H9 (cell line): ENCODE data around the gene MKX. TPM values are rescaled to one million over a fixed set of nuclear protein-coding genes. Genes with fewer than 3 reads are reported as not detected.

Experiments
- DNase-seq: peaks from one replicate; pipeline ENCODE4 v3.0.0-alpha.2; 2017
- H2AFZ ChIP-seq: one replicate; pipeline ENCODE4 v1.6.1; 2013; ENCODE audit warnings: mild to moderate bottlenecking, low read length, control low read depth, moderate library complexity
- H2AK5ac ChIP-seq: 2 replicates; pipeline ENCODE4 v1.6.1; 2013; ENCODE audit warnings: low read length, control low read depth, mixed read lengths; ENCODE audit not compliant: insufficient read length
- H2BK120ac ChIP-seq: one replicate; pipeline ENCODE4 v1.6.1; 2013; ENCODE audit warnings: low read depth, mild to moderate bottlenecking, low read length, control low read depth, inconsistent platforms; ENCODE audit not compliant: poor library complexity, severe bottlenecking
- H2BK12ac ChIP-seq: 2 replicates; pipeline ENCODE4 v1.6.1; 2013; ENCODE audit warnings: low read length, control low read depth, mixed read lengths, low read depth; ENCODE audit not compliant: insufficient read length
- H2BK15ac ChIP-seq: 2 replicates; pipeline ENCODE4 v1.6.1; 2013; ENCODE audit warnings: low read depth, low read length, control low read depth
- H2BK20ac ChIP-seq: one replicate; pipeline ENCODE4 v1.6.1; 2013; ENCODE audit warnings: low read depth, mild to moderate bottlenecking, low read length, control low read depth, inconsistent platforms; ENCODE audit not compliant: poor library complexity, severe bottlenecking
- H2BK5ac ChIP-seq: 2 replicates; pipeline ENCODE4 v1.6.1; 2013; ENCODE audit warnings: low read length, control low read depth, mixed read lengths; ENCODE audit not compliant: insufficient read length
- H3K14ac ChIP-seq: 2 replicates; pipeline ENCODE4 v1.6.1; 2013; ENCODE audit warnings: low read length, control low read depth; ENCODE audit not compliant: insufficient read depth
- H3K18ac ChIP-seq: 2 replicates; pipeline ENCODE4 v1.6.1; 2013; ENCODE audit warnings: low read depth, mild to moderate bottlenecking, mixed read lengths, low read length, control low read depth; ENCODE audit not compliant: insufficient read length
- H3K23ac ChIP-seq: 2 replicates; pipeline ENCODE4 v1.6.1; 2013; ENCODE audit warnings: low read length, control low read depth, mixed read lengths, low read depth; ENCODE audit not compliant: insufficient read length
- H3K23me2 ChIP-seq: 2 replicates; pipeline ENCODE4 v1.6.1; 2013; ENCODE audit warnings: low read depth, mild to moderate bottlenecking, mixed read lengths, low read length, control low read depth; ENCODE audit not compliant: insufficient read length, poor library complexity, severe bottlenecking
- H3K27ac ChIP-seq: 2 replicates; pipeline ENCODE4 v1.5.1; 2013; ENCODE audit warnings: low read length, control low read depth, mixed read lengths, low read depth; ENCODE audit not compliant: insufficient read length
- H3K27me3 ChIP-seq: 2 replicates; pipeline ENCODE4 v1.6.1; 2013; ENCODE audit warnings: low read length, control low read depth, inconsistent platforms; ENCODE audit not compliant: insufficient read depth
- H3K4ac ChIP-seq: 2 replicates; pipeline ENCODE4 v1.6.1; 2013; ENCODE audit warnings: low read depth, mild to moderate bottlenecking, control low read depth, inconsistent platforms, low read length, moderate library complexity
- H3K4me1 ChIP-seq: 2 replicates; pipeline ENCODE4 v1.6.1; 2013; ENCODE audit warnings: low read length, control low read depth, inconsistent platforms; ENCODE audit not compliant: insufficient read depth
- H3K4me2 ChIP-seq: 2 replicates; pipeline ENCODE4 v1.6.1; 2013; ENCODE audit warnings: low read length, control low read depth, mixed read lengths; ENCODE audit not compliant: insufficient read length, insufficient read depth
- H3K56ac ChIP-seq: 2 replicates; pipeline ENCODE4 v1.6.1; 2013; ENCODE audit warnings: low read depth, mild to moderate bottlenecking, mixed read lengths, low read length, control low read depth; ENCODE audit not compliant: insufficient read length
- H3K79me1 ChIP-seq: 2 replicates; pipeline ENCODE4 v1.6.1; 2013; ENCODE audit warnings: low read depth, mild to moderate bottlenecking, moderate library complexity, low read length, control low read depth, inconsistent platforms; ENCODE audit not compliant: insufficient read depth, poor library complexity, severe bottlenecking
- H3K79me2 ChIP-seq: 2 replicates; pipeline ENCODE4 v1.6.1; 2013; ENCODE audit warnings: low read length, control low read depth, inconsistent platforms; ENCODE audit not compliant: insufficient read depth
- H3K9ac ChIP-seq: 2 replicates; pipeline ENCODE4 v1.6.1; 2013; ENCODE audit warnings: low read length, control low read depth, mixed read lengths; ENCODE audit not compliant: insufficient read length; ENCODE audit errors: extremely low read depth
- H3K9me3 ChIP-seq: one replicate; pipeline ENCODE4 v1.6.1; 2013; ENCODE audit warnings: low read depth, low read length, inconsistent platforms; ENCODE audit not compliant: control insufficient read depth
- H3T11ph ChIP-seq: one replicate; pipeline ENCODE4 v1.6.1; 2013; ENCODE audit warnings: mild to moderate bottlenecking, low read length, control low read depth, inconsistent platforms
- H4K20me1 ChIP-seq: one replicate; pipeline ENCODE4 v1.6.1; 2013; ENCODE audit not compliant: control insufficient read depth, insufficient read length, insufficient read depth
- H4K5ac ChIP-seq: 2 replicates; pipeline ENCODE4 v1.6.1; 2013; ENCODE audit warnings: low read depth, mild to moderate bottlenecking, mixed read lengths, low read length, control low read depth; ENCODE audit not compliant: insufficient read length
- H4K8ac ChIP-seq: replicated peaks from 2 replicates; pipeline ENCODE4 v1.6.1; 2013; ENCODE audit warnings: low read length, control low read depth, mixed read lengths, low read depth; ENCODE audit not compliant: insufficient read length
- H4K91ac ChIP-seq: 2 replicates; pipeline ENCODE4 v1.6.1; 2013; ENCODE audit warnings: low read depth, mild to moderate bottlenecking, moderate library complexity, mixed read lengths, low read length, control low read depth; ENCODE audit not compliant: insufficient read length
- H3K27ac Mint-ChIP-seq, 3 experiments: 2 replicates in 2 of 3; 3 replicates in 1 of 3; pipeline ENCODE4 v1.8.0; 2020 to 2021; ENCODE audit warnings: mixed read lengths in 3 of 3, mild to moderate bottlenecking in 1 of 3, moderate library complexity in 1 of 3
- H3K27me3 Mint-ChIP-seq: 2 replicates; pipeline ENCODE4 v1.8.0; 2021; ENCODE audit warnings: low read depth, mild to moderate bottlenecking, moderate library complexity, mixed read lengths
- H3K36me3 Mint-ChIP-seq, 3 experiments: 2 replicates in 2 of 3; 3 replicates in 1 of 3; pipeline ENCODE4 v1.8.0; 2020 to 2021; ENCODE audit warnings: low read depth in 3 of 3, mixed read lengths in 3 of 3; ENCODE audit not compliant: insufficient read depth in 1 of 3
- H3K4me1 Mint-ChIP-seq, 2 experiments: 2 replicates each; pipeline ENCODE4 v1.8.0; 2020; ENCODE audit warnings: mixed read lengths in 2 of 2
- H3K4me3 Mint-ChIP-seq, 2 experiments: 2 replicates in 1 of 2; 3 replicates in 1 of 2; pipeline ENCODE4 v1.8.0; 2020 to 2021; ENCODE audit warnings: mild to moderate bottlenecking in 2 of 2, mixed read lengths in 2 of 2, moderate library complexity in 1 of 2
- H3K9me3 Mint-ChIP-seq, 2 experiments: 2 replicates in 1 of 2; 3 replicates in 1 of 2; pipeline ENCODE4 v1.8.0; 2020; ENCODE audit warnings: mild to moderate bottlenecking in 2 of 2, mixed read lengths in 2 of 2, moderate library complexity in 1 of 2
- CTCF ChIP-seq: fragments of 200-600 bp; sonication (generic); conservative IDR thresholded peaks from 3 replicates; pipeline ENCODE4 v1.8.0; 2021; ENCODE audit warnings: antibody characterized with exemption, mild to moderate bottlenecking
- WGBS: extraction: QIAGEN DNeasy Blood & Tissue Kit; methylation state at CpG from one replicate; pipeline ENCODE4 v1.1.7; 2013; ENCODE audit warnings: missing lambda C conversion rate, low lambda C conversion rate, mixed read lengths; ENCODE audit not compliant: insufficient read length; ENCODE audit errors: extremely low coverage; 5-methylcytosine and 5-hydroxymethylcytosine counted together
- total RNA-seq: library from RNA; stranded (reverse); gene quantifications from 2 replicates; pipeline ENCODE4 v1.2.1, GENCODE V29; 2021

Gene MKX
- total RNA-seq, 1 experiment from 2014 or later: 0.46 TPM

DNA sequence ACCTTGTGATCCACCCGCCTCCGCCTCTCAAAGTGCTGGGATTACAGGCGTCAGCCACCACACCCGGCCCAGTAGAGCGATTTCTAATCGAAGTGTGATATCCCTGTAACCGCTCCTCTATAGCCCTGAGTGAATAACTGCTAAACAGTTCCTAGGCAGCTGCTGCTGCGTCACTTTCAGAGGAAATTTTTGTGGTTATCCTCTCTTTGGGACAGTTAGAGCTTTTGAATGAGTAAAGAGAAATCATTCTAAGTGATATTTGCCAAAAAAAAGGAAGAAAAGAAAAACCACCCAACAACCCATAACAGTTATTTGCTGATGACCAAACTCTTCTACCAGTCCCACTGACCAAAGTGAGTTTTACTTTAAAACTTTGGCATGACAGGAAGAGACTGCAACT, 59.9 kb downstream of the MKX start:
- Histone ChIP-seq H3K79me2 (no peaks in the 10 kb centered on the region), H3K79me1 (no peaks in the 10 kb centered on the region), H3K4me1 (no peaks in the 10 kb centered on the region), H2BK120ac (no peak overlapping the region), H3K9me3 (no peaks in the 10 kb centered on the region), H2AK5ac (no peak overlapping the region), H2BK20ac (no peak overlapping the region), H2AFZ (no peak overlapping the region), H2BK12ac (no peak overlapping the region), H3K9ac (no peak overlapping the region), H3K4ac (no peak overlapping the region), H4K20me1 (no peaks in the 10 kb centered on the region), H3K27me3 (no peaks in the 10 kb centered on the region), H3T11ph (no peak overlapping the region), H3K56ac (no peak overlapping the region), H2BK15ac (no peak overlapping the region), H3K4me2 (no peak overlapping the region), H4K91ac (no peak overlapping the region), H4K5ac (no peak overlapping the region), H3K23me2 (no peaks in the 10 kb centered on the region), H3K14ac (no peak overlapping the region), H3K27ac (no peak overlapping the region), H3K18ac (no peak overlapping the region), H2BK5ac (no peak overlapping the region), H3K23ac (no peak overlapping the region), H4K8ac (no peak overlapping the region)
- Mint-ChIP-seq H3K27me3 (no peaks in the 10 kb centered on the region; the same call in 1 of the 2 replicates), H3K4me3 (no peak overlapping the region), H3K27ac (no peak overlapping the region), H3K36me3 (peaks cover 0 to 3% (median 0%) of the 10 kb centered on the region in 3 experiments; a peak in 1 of 7 replicates), H3K4me1 (no peaks in the 10 kb centered on the region), H3K9me3 (peaks cover under 1 to 2% of the 10 kb centered on the region in 2 experiments; a peak in 2 of 5 replicates)
- WGBS: no CpG with 5 or more reads among the region's 8 CpGs
- DNase-seq: no peak
- TF ChIP-seq CTCF: no peak
